Endodermal cell (in vitro differentiated cells): ENCODE data around the gene TMC4. TPM values are rescaled to one million over a fixed set of nuclear protein-coding genes. Genes with fewer than 3 reads are reported as not detected.
A peak's percentile ranks its signal among the peaks of the same experiment; 100 is the strongest.

Source experiments
- DNase-seq: peaks from one replicate; pipeline ENCODE4 v3.0.0-alpha.2; 2017
- H3K27ac ChIP-seq: 2 replicates; pipeline ENCODE4 v1.5.1; 2013; ENCODE audit warnings: mild to moderate bottlenecking, low read depth, low read length, moderate library complexity
- H3K27me3 ChIP-seq: 2 replicates; pipeline ENCODE4 v1.6.1; 2013; ENCODE audit warnings: mild to moderate bottlenecking, low read length, moderate library complexity; ENCODE audit not compliant: insufficient read depth, control insufficient read depth, poor library complexity, severe bottlenecking
- H3K36me3 ChIP-seq: 2 replicates; pipeline ENCODE4 v1.7.0; 2013; ENCODE audit warnings: mild to moderate bottlenecking, low read length, moderate library complexity; ENCODE audit not compliant: control insufficient read depth, insufficient read depth
- H3K4me1 ChIP-seq: one replicate; pipeline ENCODE4 v1.7.0; 2013; ENCODE audit warnings: low read length; ENCODE audit not compliant: control insufficient read depth, insufficient read depth
- H3K4me3 ChIP-seq: 2 replicates; pipeline ENCODE4 v1.5.1; 2013; ENCODE audit warnings: mild to moderate bottlenecking, low read length, moderate library complexity
- H3K9ac ChIP-seq: 2 replicates; pipeline ENCODE4 v1.6.1; 2013; ENCODE audit warnings: mild to moderate bottlenecking, low read length, moderate library complexity; ENCODE audit not compliant: poor library complexity, severe bottlenecking; ENCODE audit errors: extremely low read depth
- H3K9me3 ChIP-seq: 2 replicates; pipeline ENCODE4 v1.6.1; 2013; ENCODE audit warnings: mild to moderate bottlenecking, low read length, moderate library complexity; ENCODE audit not compliant: control insufficient read depth
- H3K27ac Mint-ChIP-seq: 2 replicates; pipeline ENCODE4 v1.8.0; 2020; ENCODE audit warnings: mixed read lengths
- H3K27me3 Mint-ChIP-seq: 2 replicates; pipeline ENCODE4 v1.8.0; 2021; ENCODE audit warnings: mild to moderate bottlenecking, mixed read lengths; ENCODE audit not compliant: insufficient read depth
- H3K36me3 Mint-ChIP-seq: 2 replicates; pipeline ENCODE4 v1.8.0; 2020; ENCODE audit warnings: low read depth, mixed read lengths
- H3K4me1 Mint-ChIP-seq: 2 replicates; pipeline ENCODE4 v1.8.0; 2020; ENCODE audit warnings: mixed read lengths
- H3K4me3 Mint-ChIP-seq: 2 replicates; pipeline ENCODE4 v1.8.0; 2020; ENCODE audit warnings: mild to moderate bottlenecking, moderate library complexity, mixed read lengths
- H3K9me3 Mint-ChIP-seq: 2 replicates; pipeline ENCODE4 v1.8.0; 2020; ENCODE audit warnings: mild to moderate bottlenecking, mixed read lengths
- CTCF ChIP-seq: fragments of 200-600 bp; sonication (generic); conservative IDR thresholded peaks from 2 replicates; pipeline ENCODE4 v1.5.0; 2021; ENCODE audit warnings: antibody characterized with exemption, mild to moderate bottlenecking
- WGBS, 2 experiments: methylation state at CpG; one replicate each; pipeline versions ENCODE4 v1.1.5 to v1.1.7; 2013; ENCODE audit warnings: missing lambda C conversion rate in 2 of 2, mixed read lengths in 1 of 2; ENCODE audit not compliant: insufficient coverage in 1 of 2, insufficient read length in 1 of 2; 5-methylcytosine and 5-hydroxymethylcytosine counted together
- total RNA-seq, 2 donors: library from RNA; stranded (reverse); fragmentation: NEBNext Ultra II Directional in 1 of 2; extraction: Animal tissue kit (Norgen Biotek cat#: 25700) in 1 of 2; gene quantifications; 2 replicates in 1 of 2; 3 replicates in 1 of 2; pipeline ENCODE4 v1.2.1, GENCODE V29; 2021

TMC4 gene
- total RNA-seq, 2 donors from 2014 or later, result 32.7 to 46.6 TPM

GRCh38 chr19:54209811-54210494, 37.0 kb upstream of the TMC4 start:
- H3K36me3 Mint-ChIP-seq, result peaks cover 57% of the 10 kb centered on the region
- TF ChIP-seq CTCF, result no peak
- WGBS, 2 experiments, result 89% methylated on average over 8 to 10 of the region's 10 CpGs
- no peaks in the 10 kb centered on the region for H3K27me3 ChIP-seq
- peaks cover under 1% of the 10 kb centered on the region for H3K9me3 Mint-ChIP-seq
- H3K4me1 ChIP-seq, result peaks cover 3% of the 10 kb centered on the region
- DNase-seq, result no peak
- H3K36me3 ChIP-seq, result peaks cover 28% of the 10 kb centered on the region
- no peak overlapping the region for H3K4me3 Mint-ChIP-seq
- peak overlapping the region; percentile 4 for H3K27ac Mint-ChIP-seq
- no peaks in the 10 kb centered on the region for H3K9me3 ChIP-seq
- H3K27ac ChIP-seq, result peak overlapping the region; percentile 52
- peaks cover 25% of the 10 kb centered on the region for H3K4me1 Mint-ChIP-seq
- no peak overlapping the region for H3K4me3 ChIP-seq
- no peak overlapping the region for H3K9ac ChIP-seq
- H3K27me3 Mint-ChIP-seq, result no peaks in the 10 kb centered on the region

GRCh38 chr19:54209058-54209810, 36.3 kb upstream of the TMC4 start:
- Mint-ChIP-seq H3K36me3 (peaks cover 64% of the 10 kb centered on the region), H3K27me3 (no peaks in the 10 kb centered on the region), H3K4me3 (no peak overlapping the region), H3K4me1 (peaks cover 27% of the 10 kb centered on the region), H3K27ac (peak overlapping the region; percentile 91), H3K9me3 (no peaks in the 10 kb centered on the region)
- Histone ChIP-seq H3K4me1 (peaks cover 10% of the 10 kb centered on the region), H3K36me3 (peaks cover 35% of the 10 kb centered on the region), H3K4me3 (no peak overlapping the region), H3K9ac (no peak overlapping the region), H3K27me3 (no peaks in the 10 kb centered on the region), H3K9me3 (no peaks in the 10 kb centered on the region), H3K27ac (peak overlapping the region; percentile 52)
- peak; percentile 86 for DNase-seq
- WGBS, 2 experiments, result 65 to 78% methylated on average over 19 to 24 of the region's 24 CpGs
- TF ChIP-seq CTCF, result no peak

- no peaks in the 10 kb centered on the region for H3K27me3 Mint-ChIP-seq
- Histone ChIP-seq H3K27ac (peak overlapping the region; percentile 52), H3K9me3 (no peaks in the 10 kb centered on the region), H3K27me3 (no peaks in the 10 kb centered on the region), H3K4me1 (peaks cover 15% of the 10 kb centered on the region), H3K36me3 (peaks cover 40% of the 10 kb centered on the region), H3K9ac (no peak overlapping the region), H3K4me3 (no peak overlapping the region)
- peaks cover 31% of the 10 kb centered on the region for H3K4me1 Mint-ChIP-seq
- no peak for TF ChIP-seq CTCF
- H3K9me3 Mint-ChIP-seq, result no peaks in the 10 kb centered on the region
- H3K4me3 Mint-ChIP-seq, result no peak overlapping the region
- peak overlapping the region; percentile 91 for H3K27ac Mint-ChIP-seq
- 82 to 87% methylated on average over 7 to 8 of the region's 8 CpGs for WGBS, 2 experiments
- DNase-seq, result no peak
- peaks cover 67% of the 10 kb centered on the region for H3K36me3 Mint-ChIP-seq
Measured at GRCh38 chr19:54208784-54209057, 35.8 kb upstream of the TMC4 start.
